Measurements from ENCODE around the gene FOXA3.

FOXA3 gene

DNA sequence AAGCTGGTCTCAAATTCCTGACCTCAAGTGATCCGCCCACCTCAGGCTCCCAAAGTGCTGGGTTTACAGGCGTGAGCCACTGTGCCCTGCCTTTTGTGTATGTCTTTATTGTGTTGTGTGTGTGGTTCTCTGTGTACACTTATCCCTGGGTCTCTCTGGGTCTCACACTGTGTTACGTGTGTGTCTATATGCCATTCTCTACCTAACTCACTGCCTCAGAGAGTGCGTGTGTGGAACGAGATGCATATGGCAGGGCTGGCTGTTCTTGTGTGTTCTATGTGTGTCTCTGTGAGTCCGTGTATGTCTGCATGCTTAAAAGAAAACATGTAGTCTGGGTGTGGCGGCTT, 10.5 kb downstream of the FOXA3 start:
- no peak for DNase-seq (ENCODE audit: low read depth)

DNA sequence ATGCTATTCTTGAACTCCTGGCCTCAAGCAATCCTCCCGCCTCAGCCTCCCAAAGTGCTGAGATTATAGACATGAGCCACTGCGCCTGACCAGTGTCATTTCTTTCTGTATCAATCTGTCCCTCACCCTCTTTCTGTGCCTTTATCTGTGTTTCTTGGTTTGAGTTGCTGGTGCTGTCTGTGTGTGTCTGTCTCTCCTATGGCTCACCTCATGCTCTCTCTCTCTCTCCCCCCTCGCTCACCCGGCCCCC, 12.0 kb downstream of the FOXA3 start:
- DNase-seq (ENCODE audit: low read depth): no peak

DNA sequence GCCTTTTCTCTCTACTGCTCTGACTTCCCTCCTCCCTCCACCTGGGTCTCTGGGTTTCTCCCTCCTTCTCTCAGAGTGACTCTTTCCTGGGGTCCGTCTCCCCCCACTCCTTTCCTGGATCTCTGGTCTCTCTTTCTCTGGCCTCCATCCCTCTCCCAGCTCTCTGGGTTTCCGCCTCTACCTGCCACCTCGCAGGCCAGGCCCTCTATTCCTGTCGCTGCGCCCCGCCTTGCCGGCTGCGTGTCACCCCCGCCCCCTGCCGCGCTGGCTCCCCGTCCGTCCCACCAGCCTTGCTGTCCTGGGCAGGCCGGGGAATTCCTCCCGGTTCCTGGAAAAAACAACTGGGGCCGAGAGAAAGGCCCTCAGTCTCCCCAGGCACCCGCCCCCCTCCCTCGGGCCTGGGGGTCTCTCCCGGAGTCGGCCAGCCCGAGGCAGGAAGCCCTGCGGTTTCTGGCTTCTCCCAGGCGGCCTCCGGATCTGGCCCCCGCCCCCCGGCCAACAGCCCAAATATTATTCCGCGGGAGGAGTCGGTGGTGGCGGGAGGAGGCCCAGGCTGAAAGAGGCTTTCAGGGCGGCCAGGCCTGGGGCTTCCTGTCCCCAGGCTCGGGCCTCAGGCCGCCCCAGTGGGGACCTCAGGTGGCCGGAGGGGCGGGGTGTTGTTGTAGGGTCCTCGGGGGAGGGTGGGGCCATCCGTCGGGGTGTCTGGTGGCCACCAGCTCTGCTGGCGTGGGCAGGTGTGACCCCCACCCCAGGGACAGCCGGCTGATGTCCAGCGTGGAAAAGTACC, 12.5 kb downstream of the FOXA3 start:
- DNase-seq (ENCODE audit: low read depth): no peak

DNA sequence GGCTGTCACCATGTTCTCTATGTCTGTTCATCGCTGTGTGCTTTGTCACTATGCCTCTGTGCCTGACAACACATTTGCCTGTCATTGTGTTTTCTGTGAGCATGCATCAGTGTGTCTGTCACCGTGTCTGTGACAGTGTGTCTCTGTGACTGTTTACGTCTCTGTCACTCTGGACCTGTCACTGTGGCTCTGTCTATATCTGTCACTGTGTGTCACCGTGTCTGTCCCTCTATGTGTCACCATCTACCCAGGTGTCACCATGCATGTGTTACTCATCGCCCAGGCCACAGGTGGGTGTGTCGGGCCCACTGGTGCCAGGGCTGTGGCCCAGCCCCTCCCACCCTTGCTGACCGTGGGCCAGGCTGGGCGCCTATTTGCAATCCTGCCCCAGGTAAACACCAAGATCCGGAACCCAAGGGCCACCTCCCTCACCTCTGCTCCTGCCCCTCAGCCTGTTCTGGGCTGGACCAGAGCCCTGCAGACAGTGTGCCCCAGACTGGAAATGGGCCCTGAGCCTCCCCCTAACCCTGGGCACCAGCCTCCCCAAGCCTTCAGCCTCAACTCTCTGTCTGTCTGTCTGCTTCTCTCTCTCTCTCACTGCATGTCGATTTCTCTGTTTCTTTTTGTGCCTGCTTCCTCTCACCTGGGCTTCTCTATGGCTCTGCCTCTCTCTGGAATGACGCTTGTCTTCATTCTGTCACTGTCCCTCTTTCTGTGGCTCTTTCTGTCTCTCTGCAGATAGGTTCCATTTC, 14.1 kb downstream of the FOXA3 start:
- DNase-seq (ENCODE audit: low read depth): no peak

DNA sequence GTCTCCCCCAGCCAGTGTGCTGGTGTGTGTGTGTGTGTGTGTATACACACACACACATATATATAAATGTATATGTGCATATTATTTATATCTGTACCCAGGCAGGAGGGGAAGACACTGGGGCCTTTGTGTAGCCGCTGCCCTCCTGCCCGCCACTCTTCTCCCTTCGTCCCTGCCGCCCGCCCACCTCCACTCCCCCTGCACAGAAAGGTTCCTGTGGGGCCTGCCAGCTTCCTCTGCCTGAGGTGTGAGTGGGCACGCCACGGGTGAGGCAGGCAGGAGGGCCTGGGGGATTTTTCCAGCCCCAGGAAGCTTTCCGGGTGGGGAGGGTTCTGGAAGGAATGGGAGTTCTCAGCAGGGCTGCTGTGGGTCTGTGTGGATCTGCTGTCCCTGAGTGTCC, 14.9 kb downstream of the FOXA3 start:
- no peak for DNase-seq (ENCODE audit: low read depth)

DNA sequence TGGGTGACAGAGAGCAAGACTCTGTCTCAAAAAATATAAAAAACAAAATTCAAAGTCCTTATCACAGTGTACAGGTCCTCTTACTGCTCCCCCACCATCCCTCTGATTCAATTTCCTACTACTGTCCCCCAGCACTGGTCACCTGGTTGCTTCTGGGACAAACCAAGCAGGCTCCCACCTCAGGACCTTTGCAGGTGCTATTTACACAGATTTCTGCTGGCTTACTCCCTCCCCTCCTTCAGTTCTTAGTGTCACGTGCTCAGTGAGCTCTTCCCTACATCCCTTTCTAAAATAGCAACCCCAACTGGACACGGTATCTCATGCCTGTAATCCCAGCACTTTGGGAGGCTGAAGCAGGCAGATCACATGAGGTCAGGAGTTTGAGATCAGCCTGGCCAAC, 15.8 kb downstream of the FOXA3 start:
- no peak for DNase-seq (ENCODE audit: low read depth)

DNA sequence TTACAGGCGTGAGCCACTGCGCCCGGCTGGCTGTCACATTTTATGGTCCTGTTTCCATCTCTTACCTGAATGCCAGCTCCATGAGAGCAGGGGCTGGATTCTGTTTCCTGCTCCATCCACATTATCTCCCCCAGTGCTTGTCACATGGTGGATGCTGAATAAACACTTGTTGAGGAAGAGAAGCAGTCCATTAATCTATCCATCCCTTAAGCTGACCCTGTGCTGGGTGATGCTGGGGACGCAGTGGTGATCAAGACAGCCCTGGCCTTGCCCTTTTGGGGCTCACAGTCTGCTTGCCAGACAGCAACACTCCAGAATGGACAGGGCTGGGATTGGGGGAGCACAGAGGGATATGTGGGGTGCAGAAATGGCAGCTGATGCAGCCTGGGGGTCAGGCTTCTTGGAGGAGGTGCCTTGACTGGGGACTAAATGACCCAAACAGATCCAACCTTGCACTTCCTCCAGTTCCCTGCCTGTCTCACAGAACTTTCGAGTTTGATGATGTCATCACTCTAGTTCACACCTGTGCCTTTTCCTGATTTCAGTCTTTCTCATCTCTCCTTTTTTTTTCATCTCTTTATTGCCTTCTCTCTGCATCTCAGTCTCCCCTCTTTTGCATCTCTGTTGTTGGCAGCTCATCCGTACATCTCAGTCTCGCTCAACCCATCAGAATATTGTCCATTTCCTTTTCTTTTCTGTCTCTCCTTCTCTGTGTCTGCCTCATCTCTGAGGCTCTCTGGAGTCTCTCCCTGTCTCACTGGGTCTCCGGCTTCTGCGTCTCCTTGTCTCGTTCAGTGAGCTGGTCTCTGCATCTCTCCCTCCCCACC, 17.2 kb downstream of the FOXA3 start:
- DNase-seq (ENCODE audit: low read depth): no peak

DNA sequence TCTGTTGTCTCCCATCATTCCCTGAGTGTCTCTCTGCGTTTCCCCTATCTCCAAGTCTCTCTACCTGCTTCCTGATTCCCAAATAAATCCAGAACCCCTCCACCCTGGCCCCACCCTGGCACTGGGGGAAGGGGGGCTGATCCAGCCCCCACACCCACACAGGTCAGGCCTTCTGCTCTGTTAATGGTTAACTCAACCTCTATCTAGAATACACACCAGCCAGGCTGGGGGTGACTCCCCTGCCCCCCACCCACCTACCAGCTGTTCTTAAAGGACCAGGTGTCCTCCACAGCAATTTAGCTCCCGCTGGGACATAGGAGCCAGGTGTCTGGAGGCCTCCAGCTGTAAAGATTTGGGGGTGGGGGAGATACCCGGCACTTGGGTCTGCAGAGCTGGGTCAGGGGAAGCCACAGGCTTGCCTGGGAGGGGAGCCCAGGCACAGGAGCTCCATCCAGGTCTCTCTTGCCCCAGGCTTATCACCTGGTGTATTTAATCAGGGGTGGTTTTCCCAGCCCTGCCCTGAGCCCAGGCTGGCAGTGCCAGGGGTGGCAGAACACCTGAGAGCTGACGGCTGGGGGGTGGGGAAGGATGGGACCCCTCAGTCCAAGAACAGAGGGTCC, 17.9 kb downstream of the FOXA3 start:
- no peak for DNase-seq (ENCODE audit: low read depth)

DNA sequence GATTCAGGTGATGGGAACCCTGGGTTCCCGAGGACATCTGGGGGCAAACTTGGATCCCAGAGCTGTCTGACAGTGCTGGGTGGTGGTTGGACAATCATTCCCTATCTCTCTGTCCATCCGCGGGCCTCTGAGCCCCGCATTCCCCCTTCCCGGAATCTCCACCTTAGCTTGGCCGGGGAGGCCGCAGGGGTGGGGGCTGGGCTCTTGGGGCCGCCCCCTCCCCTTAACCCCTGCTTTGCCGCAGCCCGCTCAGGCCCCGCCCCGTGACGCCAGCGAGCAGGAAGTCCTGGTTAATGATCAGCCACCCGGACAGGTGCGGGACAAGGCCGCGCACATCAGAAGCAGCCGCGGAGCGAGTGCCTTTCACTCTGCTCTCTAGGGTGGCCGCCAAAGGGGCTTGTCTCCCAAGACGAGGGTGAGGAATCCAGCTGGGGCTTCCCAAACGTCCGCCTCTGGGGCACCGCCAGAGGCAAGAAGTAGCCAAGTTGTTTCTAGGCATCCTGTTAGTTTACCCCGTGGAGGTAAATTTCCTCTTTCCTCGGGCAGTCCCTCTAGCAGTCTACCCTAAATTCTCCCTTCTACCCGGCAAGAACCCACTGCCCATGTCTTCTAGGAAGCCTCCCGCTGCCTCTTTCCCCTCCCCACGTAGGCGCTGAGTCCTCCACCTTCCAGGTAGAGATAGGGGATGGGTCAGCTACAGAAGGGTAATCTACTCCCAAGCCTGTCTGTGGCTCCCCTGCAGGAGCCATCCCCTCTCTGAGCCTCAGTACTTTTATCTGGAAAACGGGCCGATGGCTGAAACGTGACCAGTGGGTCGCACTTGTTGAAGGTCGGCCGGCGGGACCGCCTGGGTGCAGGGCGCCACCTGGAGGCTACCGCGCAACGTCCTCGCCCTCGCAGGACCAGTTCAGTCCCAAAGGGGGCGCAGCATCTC, 18.8 kb downstream of the FOXA3 start:
- DNase-seq (ENCODE audit: low read depth): peak; percentile 74

DNA sequence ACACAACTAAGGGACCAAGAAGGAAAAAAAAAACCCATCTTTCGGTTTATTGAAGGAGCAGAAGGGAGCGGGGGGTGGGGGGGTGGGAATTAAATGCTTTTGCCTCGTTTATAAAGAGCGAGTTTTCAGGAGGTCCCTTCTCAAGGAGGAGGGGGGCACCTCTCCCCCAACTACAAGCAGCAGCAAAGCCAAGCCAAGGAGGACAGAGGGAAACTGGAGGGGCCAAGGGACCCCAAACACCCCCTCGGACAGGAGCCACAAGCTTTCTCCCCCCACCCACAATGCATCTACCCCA, 19.4 kb downstream of the FOXA3 start:
- DNase-seq (ENCODE audit: low read depth): no peak

DNA sequence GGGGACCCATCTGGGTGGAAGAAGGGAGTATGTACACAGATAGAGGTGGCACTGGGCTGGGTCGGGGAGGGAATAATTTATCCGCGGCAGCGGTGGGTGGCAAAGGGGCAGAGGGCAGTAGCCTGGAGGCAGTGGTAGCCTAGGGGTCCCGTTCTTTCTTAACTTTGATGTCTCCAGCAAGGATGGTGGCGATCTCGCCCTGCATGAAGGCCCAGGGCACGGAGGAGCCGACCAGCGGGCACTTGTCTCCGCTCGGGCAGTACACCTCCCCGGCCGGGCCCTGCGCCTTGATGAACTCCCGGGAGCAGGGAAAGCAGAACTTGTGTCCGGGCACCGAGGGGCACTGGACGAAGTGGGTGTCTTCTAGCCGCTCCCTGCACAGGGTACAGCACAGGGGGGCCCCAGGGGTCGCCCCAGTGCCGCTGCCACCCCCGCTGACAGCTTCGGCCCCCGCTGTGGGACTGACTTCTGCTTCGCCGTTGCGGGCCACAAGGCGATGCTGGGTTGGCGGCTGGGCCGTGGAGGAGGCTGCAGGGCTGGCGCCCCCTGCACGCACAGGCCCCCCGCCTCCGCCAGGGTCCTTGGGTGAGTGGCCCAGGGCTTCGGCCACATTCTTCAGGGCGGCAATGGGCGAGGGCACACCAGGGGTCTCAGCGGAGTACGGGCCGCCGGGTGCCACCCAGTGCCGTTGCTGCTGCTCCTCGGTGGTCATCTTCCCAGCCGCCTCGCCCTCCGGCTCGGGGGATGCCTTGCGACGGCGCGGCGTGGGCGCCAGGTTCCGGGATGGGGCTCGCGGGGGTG, 20.0 kb downstream of the FOXA3 start:
- no peak for DNase-seq (ENCODE audit: low read depth)

DNA sequence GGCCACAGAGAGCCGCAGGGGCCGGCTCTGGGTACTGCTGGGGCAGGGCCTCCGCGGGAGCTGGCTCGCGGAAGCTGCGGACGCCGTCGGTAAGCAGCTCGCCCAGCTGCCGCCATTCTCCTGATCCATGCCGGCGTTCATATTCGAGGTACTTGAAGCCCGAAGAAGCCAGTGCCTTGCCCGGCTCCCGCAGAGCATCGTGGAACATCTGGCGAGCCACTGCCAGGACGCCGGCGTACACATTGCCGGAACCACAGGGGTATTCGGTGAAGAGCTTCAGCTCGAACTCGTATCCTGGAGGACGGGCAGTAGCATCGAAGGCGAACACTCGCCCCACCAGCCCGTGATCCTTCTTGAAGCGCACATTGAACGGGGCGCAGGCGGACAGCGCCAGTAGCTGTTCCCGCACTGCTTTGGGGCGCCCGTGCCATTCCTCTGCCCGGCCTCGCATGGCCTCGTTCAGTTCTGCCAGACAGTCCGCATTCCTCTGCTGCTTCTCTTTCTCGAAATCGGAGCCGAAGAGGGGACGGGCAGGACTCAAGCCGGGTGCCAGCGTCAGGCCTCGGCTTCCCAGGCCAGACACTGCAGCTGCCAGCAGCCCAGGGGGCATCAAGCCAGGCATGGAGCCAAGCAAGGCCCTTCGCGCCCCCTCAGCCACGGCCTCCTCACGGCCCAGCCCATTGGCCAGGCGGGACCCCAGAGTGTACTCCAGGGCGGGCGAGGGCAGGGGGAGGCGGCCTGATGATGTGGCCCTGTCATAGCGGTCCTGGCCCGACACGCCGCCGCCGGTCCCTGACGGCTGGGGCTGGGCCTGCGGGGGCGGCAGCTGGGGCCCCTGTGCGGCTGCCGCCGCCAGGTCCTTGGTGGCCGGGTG, 20.8 kb downstream of the FOXA3 start:
- DNase-seq (ENCODE audit: low read depth): no peak

DNA sequence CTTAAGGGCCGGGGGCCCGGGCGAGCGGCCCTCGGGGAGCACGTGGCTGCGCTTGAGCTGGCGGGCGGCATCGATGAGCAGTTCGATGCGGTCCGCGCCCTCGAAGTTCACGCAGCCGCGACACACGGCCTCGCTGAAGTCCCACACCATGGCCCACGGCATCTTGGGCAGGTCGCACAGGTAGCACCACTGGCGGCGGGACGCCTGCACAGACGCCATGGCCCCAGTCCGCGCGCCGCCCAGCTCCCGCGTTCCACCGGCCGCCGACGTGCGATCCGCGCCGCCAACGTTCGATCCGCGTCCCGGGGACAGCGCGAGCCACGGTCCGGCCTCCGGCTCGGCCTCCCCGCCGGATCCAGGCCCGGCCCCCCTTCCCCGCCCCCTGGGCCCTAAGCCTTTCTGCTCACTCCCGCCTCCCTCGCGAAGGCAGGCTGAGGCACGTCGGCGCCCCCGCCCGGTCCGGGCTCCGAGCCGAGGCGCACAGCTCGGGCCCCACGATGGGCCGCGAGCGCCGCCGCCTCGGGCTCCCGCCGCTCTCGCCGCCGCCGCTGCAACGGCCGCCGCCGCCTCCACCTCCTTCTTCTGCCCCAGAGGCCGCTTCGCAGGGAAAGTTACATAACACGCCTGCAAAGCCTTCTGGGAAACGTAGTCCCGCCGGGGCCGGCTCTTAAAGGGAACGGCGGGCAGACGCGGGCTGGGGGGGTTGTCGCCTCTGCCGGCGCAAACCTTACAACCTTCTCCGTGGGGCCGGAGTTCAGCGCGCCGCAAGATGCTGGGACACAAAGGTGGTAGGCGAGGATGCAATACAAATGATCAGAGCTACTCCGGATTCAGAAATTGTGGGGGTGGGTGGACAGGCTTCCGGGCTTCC, 21.7 kb downstream of the FOXA3 start, which contains the start of gene IRF2BP1:
Gene IRF2BP1 (minus strand): TSS at position 586 of the 871 bp plus-strand sequence. CDS start 367 bp downstream, at position 219.
- DNase-seq (ENCODE audit: low read depth): peak; percentile 87

DNA sequence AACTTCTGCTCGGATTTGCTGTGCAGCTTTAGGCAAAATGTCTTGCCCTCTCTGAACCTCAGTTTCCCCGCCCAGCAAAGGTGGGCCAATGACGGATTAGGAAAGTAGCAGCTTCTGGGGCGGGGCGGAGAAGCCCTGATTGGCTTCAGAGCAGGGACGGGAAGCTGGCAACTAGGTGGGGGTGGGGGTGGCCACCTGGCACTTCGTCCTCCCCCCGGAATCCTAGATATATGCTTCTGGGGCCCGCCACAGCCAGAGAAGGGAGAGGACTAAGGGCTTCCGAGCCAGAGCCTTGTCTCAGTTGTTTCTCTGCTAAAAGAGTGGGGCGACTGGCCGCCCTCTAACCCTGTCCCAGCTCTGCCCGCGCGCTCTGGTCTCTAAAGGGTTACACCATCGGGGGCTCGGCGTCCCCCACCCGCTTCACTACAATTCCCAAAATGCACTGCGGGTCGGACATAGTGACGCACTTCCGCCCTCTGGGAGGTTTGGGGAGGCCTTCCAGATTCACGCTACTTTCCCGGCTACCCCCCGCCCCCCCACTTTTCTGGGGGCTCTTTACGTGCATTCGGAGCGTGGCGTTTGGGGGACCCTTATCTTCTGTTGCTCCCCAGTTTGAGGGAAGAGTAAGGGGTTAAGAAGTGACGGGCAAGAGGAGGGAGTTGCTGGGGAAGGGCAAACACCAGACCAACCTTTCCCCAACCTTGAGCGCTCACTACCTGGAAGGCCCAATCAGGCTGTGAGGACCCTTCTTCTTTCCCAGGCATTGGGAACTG, 22.5 kb downstream of the FOXA3 start:
- peak; percentile 84 for DNase-seq (ENCODE audit: low read depth)

DNA sequence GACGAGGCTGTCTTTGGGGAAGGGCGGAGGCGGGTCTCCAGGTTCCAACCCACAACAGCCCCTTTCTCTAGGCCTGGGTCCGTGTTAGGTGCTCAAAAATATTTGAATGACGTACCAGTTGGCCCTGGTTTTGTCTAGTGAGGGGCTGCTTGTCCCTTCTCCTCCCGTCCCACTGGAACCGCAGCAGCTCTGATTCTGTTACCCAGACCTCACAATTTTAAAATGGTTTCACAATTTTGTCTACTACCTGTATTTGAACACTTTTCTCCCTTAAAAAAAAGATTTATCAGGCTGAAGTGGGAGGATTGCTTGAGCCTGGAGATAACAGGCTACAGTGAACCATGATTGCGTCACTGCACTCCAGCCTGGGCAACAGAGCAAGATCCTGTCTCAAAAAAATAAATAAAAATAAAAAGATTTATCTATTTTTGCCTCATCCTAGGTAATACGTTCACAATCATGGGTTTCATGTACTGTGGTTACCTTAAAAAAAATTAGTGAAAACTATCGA, 23.1 kb downstream of the FOXA3 start:
- no peak for DNase-seq (ENCODE audit: low read depth)

DNA sequence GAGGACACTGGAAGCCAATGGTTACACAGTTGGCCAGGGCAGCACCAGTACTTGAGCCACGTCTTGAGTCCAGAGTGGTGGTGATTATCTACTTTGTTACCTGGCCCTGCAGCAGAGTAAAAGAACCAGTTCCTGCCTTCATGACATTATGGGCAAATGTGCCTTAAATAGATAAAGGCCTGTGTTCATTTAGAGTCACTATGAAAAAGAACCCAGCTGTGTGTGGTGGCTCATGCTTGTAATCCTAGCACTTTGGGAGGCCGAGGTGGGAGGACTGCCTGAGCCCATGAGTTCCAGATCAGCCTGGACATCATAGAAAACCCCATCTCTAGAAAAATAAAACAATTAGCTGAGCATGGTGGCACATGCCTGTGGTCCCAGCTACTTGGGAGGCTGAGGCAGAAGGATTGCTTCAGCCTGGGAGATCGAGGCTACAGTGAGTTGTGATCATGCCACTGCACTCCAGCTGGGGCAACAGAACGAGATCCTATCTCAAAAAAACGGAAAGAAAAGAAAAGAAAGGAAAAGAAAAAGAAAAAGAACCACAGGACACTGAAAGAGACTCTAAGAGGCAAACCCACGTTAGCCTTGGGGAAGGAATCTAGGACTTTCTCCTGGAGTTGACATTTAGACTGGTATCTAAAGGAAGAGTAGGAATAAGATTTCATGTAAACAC, 25.2 kb downstream of the FOXA3 start:
- DNase-seq (ENCODE audit: low read depth): no peak

DNA sequence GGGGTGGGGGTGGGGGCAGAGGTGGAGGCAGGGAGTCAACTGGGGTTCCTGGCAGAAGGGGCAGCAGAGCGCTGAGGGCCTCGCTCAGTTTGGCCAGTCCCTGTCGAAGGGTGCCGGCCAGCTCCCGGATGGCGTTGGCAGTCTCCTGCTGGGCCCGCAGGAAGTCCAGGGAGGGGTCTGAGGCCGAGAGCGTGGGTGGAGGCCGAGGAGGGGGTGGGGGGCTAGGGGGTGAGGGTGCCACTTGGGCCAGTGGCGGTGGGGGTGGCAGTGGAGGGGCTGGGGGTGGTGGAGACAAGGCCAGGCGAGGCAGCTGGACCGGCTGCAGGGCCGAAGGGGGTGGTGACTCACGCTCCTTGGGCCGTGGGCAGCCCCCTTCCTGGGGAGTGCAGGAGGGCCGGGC, 26.8 kb downstream of the FOXA3 start:
- no peak for DNase-seq (ENCODE audit: low read depth)

Measured in T follicular helper cell (primary cell).